Measurements from ENCODE around the gene ING3. TPM values are rescaled to one million over a fixed set of nuclear protein-coding genes. Genes with fewer than 3 reads are reported as not detected.

The ING3 gene
- total RNA-seq, 2 experiments from 2014 or later, result 12.5 to 22.2 TPM

DNA sequence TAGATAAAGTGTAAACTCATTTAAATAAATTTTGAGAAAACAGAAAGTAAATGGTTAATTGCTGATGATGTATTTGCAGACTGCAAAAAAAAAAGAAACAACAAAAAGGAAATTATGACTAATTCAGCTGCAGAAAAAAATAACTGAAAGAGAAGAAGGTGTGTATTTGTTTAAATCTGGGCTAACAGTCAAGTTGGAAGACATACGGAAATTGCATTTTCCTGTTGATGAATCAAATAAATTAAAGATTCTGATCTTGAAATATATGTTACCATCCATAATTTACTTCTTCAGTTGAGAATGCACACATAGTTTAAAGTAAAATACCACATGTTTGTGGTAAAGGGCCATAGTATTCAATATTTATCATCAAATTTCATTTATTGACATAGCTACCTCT is 19.3 kb upstream of the ING3 start:
- Histone ChIP-seq H3K4me1 (ENCODE audit: insufficient read depth, low read length, poor library complexity, severe bottlenecking) (no peaks in the 10 kb centered on the region), H3K9me2 (ENCODE audit: insufficient read depth, low read length) (no peaks in the 10 kb centered on the region), H3K27ac (ENCODE audit: low read depth, low read length, poor library complexity, severe bottlenecking) (no peak overlapping the region), H3K36me3 (ENCODE audit: insufficient read depth, low read length) (no peaks in the 10 kb centered on the region), H2AFZ (ENCODE audit: low read length) (no peak overlapping the region), H3K9me3 (ENCODE audit: low read length) (no peaks in the 10 kb centered on the region), H3K4me3 (ENCODE audit: low read depth, low read length, poor library complexity, severe bottlenecking) (no peak overlapping the region), H3K79me2 (ENCODE audit: insufficient read depth, low read depth, low read length) (no peaks in the 10 kb centered on the region), H4K20me1 (ENCODE audit: insufficient read depth, low read length) (no peaks in the 10 kb centered on the region), H3K4me2 (ENCODE audit: low read length) (no peak overlapping the region)
- ChIA-PET POLR2A (interaction anchor here (0.9 kb wide), 1 partner anchor 17 kb away, joined by 3 read pairs; no protein-coding TSS in a partner anchor), CTCF (ENCODE audit: unreplicated experiment) (no interaction called here)
- no peak for DNase-seq (ENCODE audit: low spot score)
- intact Hi-C loops (cut with micrococcal nuclease; ENCODE audit: unreplicated experiment), result no loop called here
- TF ChIP-seq EZH2phosphoT487 (IDR thresholded peaks at IDR 0.05; ENCODE audit: borderline replicate concordance, low read depth, low read length) (no peak), CTCF (conservative IDR thresholded peaks at IDR 0.05; ENCODE audit: low read length) (no peak)
- BruUV-seq (replicated peaks), result no TSS peak

GRCh38 chr7:120933475-120933874 is 17.1 kb upstream of the ING3 start:
- H2AFZ ChIP-seq (ENCODE audit: low read length), result no peak overlapping the region
- no peaks in the 10 kb centered on the region for H3K4me1 ChIP-seq (ENCODE audit: insufficient read depth, low read length, poor library complexity, severe bottlenecking)
- H3K27ac ChIP-seq (ENCODE audit: low read depth, low read length, poor library complexity, severe bottlenecking), result no peak overlapping the region
- H3K79me2 ChIP-seq (ENCODE audit: insufficient read depth, low read depth, low read length), result no peaks in the 10 kb centered on the region
- no peak overlapping the region for H3K4me2 ChIP-seq (ENCODE audit: low read length)
- H3K4me3 ChIP-seq (ENCODE audit: low read depth, low read length, poor library complexity, severe bottlenecking), result no peak overlapping the region
- TF ChIP-seq EZH2phosphoT487 (IDR thresholded peaks at IDR 0.05; ENCODE audit: borderline replicate concordance, low read depth, low read length) (no peak), CTCF (conservative IDR thresholded peaks at IDR 0.05; ENCODE audit: low read length) (no peak)
- DNase-seq (ENCODE audit: low spot score), result no peak
- no peaks in the 10 kb centered on the region for H3K9me2 ChIP-seq (ENCODE audit: insufficient read depth, low read length)
- H3K9me3 ChIP-seq (ENCODE audit: low read length), result no peaks in the 10 kb centered on the region
- intact Hi-C loops (cut with micrococcal nuclease; ENCODE audit: unreplicated experiment), result no loop called here
- no peaks in the 10 kb centered on the region for H4K20me1 ChIP-seq (ENCODE audit: insufficient read depth, low read length)
- ChIA-PET POLR2A (no interaction called here), CTCF (ENCODE audit: unreplicated experiment) (no interaction called here)
- no peaks in the 10 kb centered on the region for H3K36me3 ChIP-seq (ENCODE audit: insufficient read depth, low read length)
- no TSS peak for BruUV-seq (replicated peaks)

DNA sequence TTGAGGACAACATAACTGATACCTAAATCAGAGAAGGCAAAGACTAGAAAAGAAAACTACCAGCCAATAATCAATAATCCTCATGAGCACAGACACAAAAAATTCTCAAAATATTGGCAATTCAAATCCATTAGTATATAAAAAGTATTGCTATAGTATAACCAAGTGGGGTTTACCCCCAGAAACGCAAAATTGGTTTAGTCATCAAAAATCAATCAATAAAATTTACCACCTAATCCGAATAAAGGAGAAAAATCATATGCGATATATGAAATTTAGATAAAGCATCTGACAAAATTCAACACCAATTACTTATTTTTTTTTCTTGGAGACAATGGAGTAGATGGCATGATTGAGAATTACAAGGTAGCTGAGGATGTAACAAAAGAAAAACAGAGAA is 11.2 kb upstream of the ING3 start:
- POLR2A ChIA-PET, result interaction anchor here (0.7 kb wide), 1 partner anchor 309 kb away, joined by 6 read pairs; no protein-coding TSS in a partner anchor
- CTCF ChIA-PET (ENCODE audit: unreplicated experiment), result no interaction called here
- no peaks in the 10 kb centered on the region for H3K9me3 ChIP-seq (ENCODE audit: low read length)
- H3K79me2 ChIP-seq (ENCODE audit: insufficient read depth, low read depth, low read length), result no peaks in the 10 kb centered on the region
- no peak overlapping the region for H3K4me3 ChIP-seq (ENCODE audit: low read depth, low read length, poor library complexity, severe bottlenecking)
- no peak overlapping the region for H3K27ac ChIP-seq (ENCODE audit: low read depth, low read length, poor library complexity, severe bottlenecking)
- no peak overlapping the region for H3K4me2 ChIP-seq (ENCODE audit: low read length)
- intact Hi-C loops (cut with micrococcal nuclease; ENCODE audit: unreplicated experiment), result loop anchor here (5.0 kb wide), 1 partner anchor 132 kb away; no protein-coding TSS in a partner anchor
- TF ChIP-seq CTCF (conservative IDR thresholded peaks at IDR 0.05; ENCODE audit: low read length), result no peak
- no peak for TF ChIP-seq EZH2phosphoT487 (IDR thresholded peaks at IDR 0.05; ENCODE audit: borderline replicate concordance, low read depth, low read length)
- H2AFZ ChIP-seq (ENCODE audit: low read length), result no peak overlapping the region
- H3K4me1 ChIP-seq (ENCODE audit: insufficient read depth, low read length, poor library complexity, severe bottlenecking), result no peaks in the 10 kb centered on the region
- H3K36me3 ChIP-seq (ENCODE audit: insufficient read depth, low read length), result no peaks in the 10 kb centered on the region
- H4K20me1 ChIP-seq (ENCODE audit: insufficient read depth, low read length), result no peaks in the 10 kb centered on the region
- DNase-seq (ENCODE audit: low spot score), result no peak
- no TSS peak for BruUV-seq (replicated peaks)
- H3K9me2 ChIP-seq (ENCODE audit: insufficient read depth, low read length), result no peaks in the 10 kb centered on the region

Data from OCI-LY7 (cell line).